SU-DHL-6 (cell line): ENCODE data around the gene ERICH2.

Source experiments
- H2AFZ ChIP-seq: fragments of 200-600 bp; sonication (generic); 2 replicates; pipeline ENCODE4 v1.6.1; 2014; ENCODE audit warnings: low read depth, mild to moderate bottlenecking, moderate library complexity, mixed read lengths, antibody characterized with exemption, low read length; ENCODE audit not compliant: severe bottlenecking
- H3F3A ChIP-seq: fragments of 200-600 bp; shearing (Covaris generic); 2 replicates; pipeline ENCODE4 v1.6.0; 2016; ENCODE audit warnings: antibody characterized with exemption, mild to moderate bottlenecking; ENCODE audit not compliant: insufficient read depth
- H3K27ac ChIP-seq: fragments of 200-600 bp; sonication (generic); 2 replicates; pipeline ENCODE4 v1.5.1; 2016; ENCODE audit warnings: low read depth, mild to moderate bottlenecking, low read length, moderate library complexity, mixed read lengths
- H3K27me3 ChIP-seq: fragments of 200-600 bp; sonication (generic), shearing (Covaris generic); 2 replicates; pipeline ENCODE4 v1.6.0; 2014; ENCODE audit warnings: mild to moderate bottlenecking, low read length
- H3K36me3 ChIP-seq: fragments of 200-600 bp; sonication (generic); 2 replicates; pipeline ENCODE4 v1.6.1; 2014; ENCODE audit warnings: mild to moderate bottlenecking, low read length, mixed read lengths
- H3K4me2 ChIP-seq: fragments of 300-600, 200-600 bp; shearing (Covaris generic), sonication (generic); 2 replicates; pipeline ENCODE4 v1.6.0; 2014; ENCODE audit warnings: low read length, low read depth, mild to moderate bottlenecking; ENCODE audit not compliant: poor library complexity, severe bottlenecking
- H3K4me3 ChIP-seq: fragments of 200-600 bp; sonication (generic); 2 replicates; pipeline ENCODE4 v1.5.1; 2014; ENCODE audit warnings: antibody characterized with exemption, low read length, mild to moderate bottlenecking, mixed read lengths; ENCODE audit not compliant: insufficient read depth, poor library complexity, severe bottlenecking
- H3K79me2 ChIP-seq: fragments of 200-600 bp; sonication (generic); 2 replicates; pipeline ENCODE4 v1.6.1; 2014; ENCODE audit warnings: mild to moderate bottlenecking, low read length, moderate library complexity; ENCODE audit not compliant: insufficient read depth
- H3K9ac ChIP-seq: fragments of 200-600 bp; sonication (generic); 2 replicates; pipeline ENCODE4 v1.7.0; 2014; ENCODE audit warnings: mild to moderate bottlenecking, low read length
- H3K9me2 ChIP-seq: fragments of 200-600 bp; sonication (generic); replicated peaks from 2 replicates; pipeline ENCODE4 v1.6.1; 2014; ENCODE audit warnings: low read length; ENCODE audit not compliant: insufficient read depth
- H3K9me3 ChIP-seq: fragments of 200-600 bp; sonication (generic); 2 replicates; pipeline ENCODE4 v1.6.1; 2014; ENCODE audit warnings: low read length, mixed read lengths; ENCODE audit not compliant: insufficient read depth
- H4K20me1 ChIP-seq: fragments of 200-600 bp; sonication (generic); 2 replicates; pipeline ENCODE4 v1.6.1; 2014; ENCODE audit warnings: low read depth, mild to moderate bottlenecking, antibody characterized with exemption, low read length, moderate library complexity, mixed read lengths
- CTCF ChIP-seq: fragments of 200-600 bp; sonication (generic); IDR thresholded peaks from one replicate; pipeline ENCODE4 v1.5.1; 2017; ENCODE audit warnings: antibody characterized with exemption, mild to moderate bottlenecking, low read length, moderate library complexity; ENCODE audit not compliant: insufficient read depth, poor library complexity, severe bottlenecking
- EZH2phosphoT487 ChIP-seq: fragments of 200-600 bp; sonication (generic), shearing (Covaris generic); conservative IDR thresholded peaks from 2 replicates; pipeline ENCODE4 v1.6.1; 2018; ENCODE audit warnings: mild to moderate bottlenecking, antibody characterized with exemption, low read length, moderate library complexity, mixed read lengths

Gene ERICH2

GRCh38 chr2:170829036-170829435, 58.9 kb downstream of the ERICH2 start:
- no peaks in the 10 kb centered on the region for H3F3A ChIP-seq
- no peak overlapping the region for H3K4me2 ChIP-seq
- H3K27ac ChIP-seq: no peak overlapping the region
- no peaks in the 10 kb centered on the region for H3K9me2 ChIP-seq
- H4K20me1 ChIP-seq: no peaks in the 10 kb centered on the region
- no peak overlapping the region for H2AFZ ChIP-seq
- no peaks in the 10 kb centered on the region for H3K27me3 ChIP-seq
- no peaks in the 10 kb centered on the region for H3K79me2 ChIP-seq
- no peak overlapping the region for H3K4me3 ChIP-seq
- H3K9ac ChIP-seq: no peak overlapping the region
- H3K9me3 ChIP-seq: no peaks in the 10 kb centered on the region
- no peak for TF ChIP-seq EZH2phosphoT487
- no peaks in the 10 kb centered on the region for H3K36me3 ChIP-seq

DNA sequence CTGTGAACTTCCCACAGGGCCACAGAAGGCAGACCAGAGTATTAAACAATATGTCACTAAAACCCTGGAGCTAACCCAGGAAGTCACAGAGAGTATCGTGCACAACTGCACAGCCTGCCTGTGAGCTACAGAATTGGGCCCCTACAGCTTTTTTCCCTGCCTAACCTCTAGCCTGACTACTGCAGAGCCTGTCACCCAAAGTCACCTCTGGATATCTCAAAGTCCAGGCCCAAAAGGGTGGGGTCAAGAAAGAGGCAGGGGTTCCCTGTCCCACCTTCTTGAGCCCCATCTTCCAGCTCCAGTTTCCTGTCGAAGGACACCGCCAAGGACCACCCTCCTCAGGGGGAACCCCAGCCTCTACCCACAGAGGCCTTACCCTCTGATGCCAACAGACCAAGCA, 60.0 kb downstream of the ERICH2 start:
- H3K27me3 ChIP-seq: no peaks in the 10 kb centered on the region
- TF ChIP-seq EZH2phosphoT487 (no peak), CTCF (no peak)
- no peak overlapping the region for H3K4me3 ChIP-seq
- H2AFZ ChIP-seq: no peak overlapping the region
- no peak overlapping the region for H3K27ac ChIP-seq
- H4K20me1 ChIP-seq: no peaks in the 10 kb centered on the region
- H3F3A ChIP-seq: no peaks in the 10 kb centered on the region
- H3K36me3 ChIP-seq: no peaks in the 10 kb centered on the region
- no peaks in the 10 kb centered on the region for H3K79me2 ChIP-seq
- H3K9ac ChIP-seq: no peak overlapping the region
- H3K4me2 ChIP-seq: no peak overlapping the region
- no peaks in the 10 kb centered on the region for H3K9me3 ChIP-seq
- H3K9me2 ChIP-seq: no peaks in the 10 kb centered on the region

- Histone ChIP-seq H3K9ac (no peak overlapping the region), H3K4me2 (no peak overlapping the region), H2AFZ (no peak overlapping the region), H3K27ac (no peak overlapping the region), H3K9me3 (no peaks in the 10 kb centered on the region), H3K27me3 (no peaks in the 10 kb centered on the region), H3K9me2 (no peaks in the 10 kb centered on the region), H3K4me3 (no peak overlapping the region), H4K20me1 (no peaks in the 10 kb centered on the region), H3K36me3 (no peaks in the 10 kb centered on the region), H3F3A (no peaks in the 10 kb centered on the region), H3K79me2 (no peaks in the 10 kb centered on the region)
- TF ChIP-seq EZH2phosphoT487 (no peak), CTCF (no peak)
Observed at GRCh38 chr2:170831115-170831514, 60.9 kb downstream of the ERICH2 start.

DNA sequence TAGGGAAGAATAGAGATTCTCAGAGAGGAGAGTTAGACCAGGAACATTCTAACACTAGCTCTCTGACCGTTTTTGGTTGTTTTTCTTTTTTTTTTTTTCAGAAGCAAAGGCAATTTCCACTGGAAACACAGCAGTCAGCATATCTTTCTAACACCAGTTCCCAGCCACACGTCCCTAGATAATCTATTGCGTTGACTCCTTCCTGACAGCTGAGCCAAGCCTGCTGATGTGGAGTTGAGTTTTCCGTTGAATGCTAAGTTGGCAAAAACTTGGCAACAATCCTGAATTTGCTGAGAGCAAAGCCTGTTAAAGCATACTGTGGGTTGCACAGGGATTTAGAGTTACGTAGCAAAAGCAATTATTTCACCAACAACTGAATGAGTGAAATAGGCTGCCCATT, 65.8 kb downstream of the ERICH2 start:
- no peaks in the 10 kb centered on the region for H3F3A ChIP-seq
- no peaks in the 10 kb centered on the region for H3K36me3 ChIP-seq
- H3K9me2 ChIP-seq: no peaks in the 10 kb centered on the region
- no peak overlapping the region for H3K4me3 ChIP-seq
- H3K27ac ChIP-seq: no peak overlapping the region
- no peak overlapping the region for H3K4me2 ChIP-seq
- H3K9me3 ChIP-seq: no peaks in the 10 kb centered on the region
- H3K79me2 ChIP-seq: no peaks in the 10 kb centered on the region
- no peak overlapping the region for H2AFZ ChIP-seq
- H3K27me3 ChIP-seq: no peaks in the 10 kb centered on the region
- H4K20me1 ChIP-seq: no peaks in the 10 kb centered on the region
- H3K9ac ChIP-seq: no peak overlapping the region
- TF ChIP-seq CTCF: no peak
- no peak for TF ChIP-seq EZH2phosphoT487
